ENCODE results near the gene BRCA2.

Gene BRCA2

DNA sequence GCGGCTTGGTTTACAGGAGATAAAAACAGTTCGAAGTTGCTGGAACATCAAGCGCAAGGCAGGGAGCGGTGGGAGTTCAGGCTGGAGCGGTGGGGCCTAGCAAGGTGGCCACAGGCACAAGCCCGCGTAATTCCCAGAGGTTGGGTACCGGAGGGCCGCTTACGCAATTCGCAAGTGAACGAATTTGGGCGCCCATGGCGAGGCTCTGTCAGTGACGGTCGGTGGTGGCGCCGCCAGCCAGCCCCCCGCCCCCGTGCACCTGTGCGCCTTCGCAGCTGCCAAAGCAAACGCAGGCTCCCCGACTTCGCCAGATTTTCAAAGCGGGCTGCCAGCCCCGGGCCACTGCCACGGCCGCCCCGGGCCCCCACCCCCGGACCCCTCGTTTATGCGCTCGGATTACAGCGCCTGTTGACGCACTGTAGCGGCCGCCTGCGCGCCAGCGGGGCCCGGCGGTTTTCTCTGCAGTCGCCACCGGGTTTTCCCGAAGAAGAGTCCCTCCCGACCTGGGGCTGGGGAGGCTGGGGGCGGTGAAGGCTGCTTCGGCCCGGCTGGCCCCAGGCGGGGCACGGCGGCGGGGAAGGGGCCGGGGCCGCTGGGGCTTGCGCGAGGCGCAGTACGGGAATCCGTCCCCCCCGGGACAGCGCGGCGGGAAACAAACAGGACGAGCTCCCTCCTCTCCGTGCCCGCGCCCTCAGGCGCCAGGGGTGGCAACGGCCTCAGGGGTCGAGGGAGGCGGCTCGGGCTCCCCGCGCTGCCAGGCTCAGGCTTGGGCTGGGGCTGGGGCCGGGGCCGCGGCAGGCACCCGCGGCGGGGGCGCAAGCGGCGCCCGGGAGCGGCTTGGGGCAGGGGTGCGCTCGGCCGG, 111.9 kb downstream of the BRCA2 start:
- H3K79me2 ChIP-seq (ENCODE audit: insufficient read depth, low read length): no peaks in the 10 kb centered on the region
- peak overlapping the region; percentile 75 for H2AFZ ChIP-seq (ENCODE audit: low read depth, low read length, severe bottlenecking)
- H3K9me2 ChIP-seq (replicated peaks; ENCODE audit: insufficient read depth, low read length): no peaks in the 10 kb centered on the region
- H3K36me3 ChIP-seq (ENCODE audit: low read length): no peaks in the 10 kb centered on the region
- no peak overlapping the region for H3K27ac ChIP-seq (ENCODE audit: low read depth, low read length)
- peak overlapping the region; percentile 45; the same call in 1 of the 2 replicates for H3K9ac ChIP-seq (ENCODE audit: low read length)
- H3K4me2 ChIP-seq (ENCODE audit: low read depth, low read length, poor library complexity, severe bottlenecking): peak overlapping the region; percentile 68
- H3K27me3 ChIP-seq (ENCODE audit: low read length): no peaks in the 10 kb centered on the region
- TF ChIP-seq EZH2phosphoT487 (conservative IDR thresholded peaks at IDR 0.05; ENCODE audit: low read length): no peak
- no peak for TF ChIP-seq CTCF (IDR thresholded peaks at IDR 0.05; ENCODE audit: insufficient read depth, low read length, poor library complexity, severe bottlenecking)
- 0 out of 2 replicates have a peak, but pooled peaks cover 3% of the 10 kb centered on the region for H3F3A ChIP-seq (ENCODE audit: insufficient read depth)
- peak overlapping the region; percentile 57 for H3K4me3 ChIP-seq (ENCODE audit: insufficient read depth, low read length, poor library complexity, severe bottlenecking)
- no peaks in the 10 kb centered on the region for H4K20me1 ChIP-seq (ENCODE audit: low read depth, low read length)
- H3K9me3 ChIP-seq (ENCODE audit: insufficient read depth, low read length): no peaks in the 10 kb centered on the region

DNA sequence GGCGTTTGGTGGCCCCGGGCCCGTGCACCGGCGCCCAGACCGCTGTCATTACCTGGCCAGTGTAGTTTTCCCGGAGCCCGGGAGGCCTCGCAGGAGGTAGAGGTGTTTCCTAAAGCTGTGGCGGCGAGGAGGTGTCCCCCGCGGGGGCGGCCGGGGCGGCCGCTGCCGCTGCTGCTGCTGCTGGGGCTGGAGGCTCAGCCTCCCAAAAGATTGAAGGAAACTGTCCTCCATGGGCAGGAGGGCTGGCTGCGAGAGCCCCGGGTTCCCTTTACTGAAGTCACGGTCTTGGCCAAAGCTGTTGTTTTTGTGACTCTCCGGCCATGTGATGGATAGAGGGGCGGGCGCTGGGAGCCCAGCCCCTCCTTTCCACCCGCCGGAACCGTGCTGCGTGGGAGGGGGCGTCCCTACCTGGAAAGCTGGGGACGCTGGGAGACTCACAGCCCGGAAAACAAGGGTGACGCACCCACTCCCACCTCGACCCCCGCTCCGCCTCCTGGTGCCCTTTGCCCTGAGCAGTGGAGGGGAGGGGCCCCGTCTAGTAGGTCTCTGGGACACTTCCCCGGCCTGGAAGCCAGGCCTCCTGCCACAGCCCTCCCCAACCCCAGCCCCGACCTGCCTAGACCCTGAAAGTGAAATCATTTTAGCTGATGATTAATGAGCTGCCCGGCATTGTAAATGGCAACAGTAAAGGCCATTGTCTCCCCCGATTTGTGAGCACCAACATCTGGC, 112.7 kb downstream of the BRCA2 start, which contains the start of gene N4BP2L1:
Gene N4BP2L1 (minus strand): TSS at position 279 of the 729 bp plus-strand sequence. CDS start 48 bp downstream, at position 231.
- H3K36me3 ChIP-seq (ENCODE audit: low read length): no peaks in the 10 kb centered on the region
- no peaks in the 10 kb centered on the region for H3K9me3 ChIP-seq (ENCODE audit: insufficient read depth, low read length)
- no peak within 1 kb of the TSS for H3K27ac ChIP-seq (ENCODE audit: low read depth, low read length)
- peak within 1 kb of the TSS; percentile 57 for H3K4me3 ChIP-seq (ENCODE audit: insufficient read depth, low read length, poor library complexity, severe bottlenecking)
- peak within 1 kb of the TSS; percentile 68 for H3K4me2 ChIP-seq (ENCODE audit: low read depth, low read length, poor library complexity, severe bottlenecking)
- TF ChIP-seq EZH2phosphoT487 (conservative IDR thresholded peaks at IDR 0.05; ENCODE audit: low read length) (no peak), CTCF (IDR thresholded peaks at IDR 0.05; ENCODE audit: insufficient read depth, low read length, poor library complexity, severe bottlenecking) (no peak)
- H3K27me3 ChIP-seq (ENCODE audit: low read length): no peaks in the 10 kb centered on the region
- H3K9ac ChIP-seq (ENCODE audit: low read length): peak within 1 kb of the TSS; percentile 45; the same call in 1 of the 2 replicates
- no peaks in the 10 kb centered on the region for H3K9me2 ChIP-seq (replicated peaks; ENCODE audit: insufficient read depth, low read length)
- H4K20me1 ChIP-seq (ENCODE audit: low read depth, low read length): no peaks in the 10 kb centered on the region
- 0 out of 2 replicates have a peak, but pooled peaks cover 3% of the 10 kb centered on the region for H3F3A ChIP-seq (ENCODE audit: insufficient read depth)
- H2AFZ ChIP-seq (ENCODE audit: low read depth, low read length, severe bottlenecking): peak within 1 kb of the TSS; percentile 75
- H3K79me2 ChIP-seq (ENCODE audit: insufficient read depth, low read length): no peaks in the 10 kb centered on the region

- Histone ChIP-seq H3K4me3 (ENCODE audit: insufficient read depth, low read length, poor library complexity, severe bottlenecking) (no peak overlapping the region), H3K9ac (ENCODE audit: low read length) (no peak overlapping the region), H3K36me3 (ENCODE audit: low read length) (no peaks in the 10 kb centered on the region), H3K9me2 (replicated peaks; ENCODE audit: insufficient read depth, low read length) (no peaks in the 10 kb centered on the region), H3K9me3 (ENCODE audit: insufficient read depth, low read length) (no peaks in the 10 kb centered on the region), H3K79me2 (ENCODE audit: insufficient read depth, low read length) (no peaks in the 10 kb centered on the region), H3F3A (ENCODE audit: insufficient read depth) (0 out of 2 replicates have a peak, but pooled peaks cover 3% of the 10 kb centered on the region), H3K27ac (ENCODE audit: low read depth, low read length) (no peak overlapping the region), H2AFZ (ENCODE audit: low read depth, low read length, severe bottlenecking) (no peak overlapping the region), H4K20me1 (ENCODE audit: low read depth, low read length) (no peaks in the 10 kb centered on the region), H3K4me2 (ENCODE audit: low read depth, low read length, poor library complexity, severe bottlenecking) (peak overlapping the region; percentile 68), H3K27me3 (ENCODE audit: low read length) (no peaks in the 10 kb centered on the region)
- no peak for TF ChIP-seq EZH2phosphoT487 (conservative IDR thresholded peaks at IDR 0.05; ENCODE audit: low read length)
- no peak for TF ChIP-seq CTCF (IDR thresholded peaks at IDR 0.05; ENCODE audit: insufficient read depth, low read length, poor library complexity, severe bottlenecking)
Observed at GRCh38 chr13:32428581-32429432, 113.5 kb downstream of the BRCA2 start.

Measured in SU-DHL-6 (cell line).